Stimulated activated memory B cell treated with anti-CD40 and anti-IgM and Interleukin-4, amounts not matched to agents 10 μg/mL and 1 μg/mL and 100 μg/mL, for 72 hours (primary cell): ENCODE measurements around the gene CCDC82.
"Not testable (repeated sequence)": the region's sequence is repeated elsewhere in the genome, so short reads cannot be mapped to it uniquely, and the experiment has no call there.

ENCODE experiments used
- ATAC-seq: fragments of 150-1000 bp; cut with Tn5 transposase; 2 replicates; pipeline ENCODE4 v1.10.0; 2021
- H3K27ac Mint-ChIP-seq: one replicate; pipeline ENCODE4 v1.8.0; 2022; ENCODE audit warnings: mild to moderate bottlenecking, mixed read lengths
- H3K27me3 Mint-ChIP-seq: one replicate; pipeline ENCODE4 v1.8.0; 2022; ENCODE audit warnings: mixed read lengths
- H3K36me3 Mint-ChIP-seq: one replicate; pipeline ENCODE4 v1.8.0; 2022; ENCODE audit warnings: mixed read lengths
- H3K4me1 Mint-ChIP-seq: one replicate; pipeline ENCODE4 v1.8.0; 2022; ENCODE audit warnings: mixed read lengths
- H3K4me3 Mint-ChIP-seq: one replicate; pipeline ENCODE4 v1.8.0; 2022; ENCODE audit warnings: mild to moderate bottlenecking, moderate library complexity, mixed read lengths
- H3K9me3 Mint-ChIP-seq: one replicate; pipeline ENCODE4 v1.8.0; 2022; ENCODE audit warnings: mixed read lengths

Gene CCDC82

GRCh38 chr11:96389720-96390487 is at the start of gene CCDC82, which contains the start of gene JRKL:
CCDC82 (minus strand) TSS chr11:96389912; CDS start chr11:96384747, 5,165 bp downstream.
JRKL (plus strand) TSS chr11:96390013; CDS start chr11:96390650, 637 bp downstream.
- H3K4me1 Mint-ChIP-seq: peaks cover 47% of the 10 kb centered on the region
- H3K27me3 Mint-ChIP-seq: no peaks in the 10 kb centered on the region
- ATAC-seq: peak; percentile 99
- peak within 1 kb of the TSS; percentile 94 for H3K4me3 Mint-ChIP-seq
- H3K9me3 Mint-ChIP-seq: no peaks in the 10 kb centered on the region
- H3K36me3 Mint-ChIP-seq: peaks cover 20% of the 10 kb centered on the region
- H3K27ac Mint-ChIP-seq: peak within 1 kb of the TSS; percentile 86

GRCh38 chr11:96432654-96433053 is 42.9 kb upstream of the CCDC82 start:
- H3K27me3 Mint-ChIP-seq: peaks cover 35% of the 10 kb centered on the region
- not testable (repeated sequence) for H3K9me3 Mint-ChIP-seq, H3K27ac Mint-ChIP-seq, H3K4me3 Mint-ChIP-seq, H3K4me1 Mint-ChIP-seq, H3K36me3 Mint-ChIP-seq, ATAC-seq

- H3K9me3 Mint-ChIP-seq: peaks cover 6% of the 10 kb centered on the region
- H3K36me3 Mint-ChIP-seq: no peaks in the 10 kb centered on the region
- H3K4me3 Mint-ChIP-seq: no peak overlapping the region
- peaks cover 35% of the 10 kb centered on the region for H3K27me3 Mint-ChIP-seq
- no peak for ATAC-seq
- peaks cover 4% of the 10 kb centered on the region for H3K4me1 Mint-ChIP-seq
- no peak overlapping the region for H3K27ac Mint-ChIP-seq
Observed at GRCh38 chr11:96430668-96431067, 41.0 kb upstream of the CCDC82 start.

- H3K4me1 Mint-ChIP-seq: peaks cover 4% of the 10 kb centered on the region
- H3K36me3 Mint-ChIP-seq: no peaks in the 10 kb centered on the region
- H3K27ac Mint-ChIP-seq: no peak overlapping the region
- no peak overlapping the region for H3K4me3 Mint-ChIP-seq
- H3K9me3 Mint-ChIP-seq: no peaks in the 10 kb centered on the region
- peaks cover 47% of the 10 kb centered on the region for H3K27me3 Mint-ChIP-seq
- ATAC-seq: no peak
Observed at GRCh38 chr11:96424693-96425092, 35.0 kb upstream of the CCDC82 start.

DNA sequence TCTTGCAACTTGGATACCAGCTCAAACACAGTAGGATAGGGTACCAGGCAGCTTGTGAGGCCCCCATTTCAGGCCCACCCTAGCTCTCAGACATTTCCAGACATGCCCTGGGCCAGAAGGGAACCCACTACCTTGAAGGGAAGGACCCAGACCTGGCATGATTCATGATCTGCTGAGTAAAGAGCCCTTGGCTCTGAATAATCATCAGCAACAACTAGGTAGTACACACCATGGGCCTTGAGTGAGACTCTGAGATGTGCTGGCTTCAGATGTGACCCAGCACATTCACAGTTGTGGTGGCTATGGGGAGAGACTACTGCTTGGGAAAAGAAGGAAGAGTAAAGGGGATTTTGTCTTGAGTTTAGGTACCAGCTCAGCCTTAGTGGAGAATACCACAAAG is 23.7 kb upstream of the CCDC82 start:
- H3K27me3 Mint-ChIP-seq: peaks cover 34% of the 10 kb centered on the region

GRCh38 chr11:96412761-96413381 is 23.2 kb upstream of the CCDC82 start:
- Mint-ChIP-seq H3K4me3 (no peak overlapping the region), H3K4me1 (no peaks in the 10 kb centered on the region), H3K36me3 (no peaks in the 10 kb centered on the region), H3K27me3 (peaks cover 32% of the 10 kb centered on the region), H3K9me3 (no peaks in the 10 kb centered on the region), H3K27ac (no peak overlapping the region)
- ATAC-seq: no peak

More for the DNA sequence above, 23.7 kb upstream of the CCDC82 start:
- Mint-ChIP-seq H3K27ac (no peak overlapping the region), H3K9me3 (no peaks in the 10 kb centered on the region), H3K36me3 (no peaks in the 10 kb centered on the region), H3K4me1 (no peaks in the 10 kb centered on the region), H3K4me3 (no peak overlapping the region)
- no peak for ATAC-seq

GRCh38 chr11:96411412-96411811 is 21.7 kb upstream of the CCDC82 start:
- H3K4me3 Mint-ChIP-seq: peak overlapping the region; percentile 34
- H3K27me3 Mint-ChIP-seq: peaks cover 19% of the 10 kb centered on the region
- not testable (repeated sequence) for H3K9me3 Mint-ChIP-seq, H3K36me3 Mint-ChIP-seq, H3K4me1 Mint-ChIP-seq, ATAC-seq, H3K27ac Mint-ChIP-seq

DNA sequence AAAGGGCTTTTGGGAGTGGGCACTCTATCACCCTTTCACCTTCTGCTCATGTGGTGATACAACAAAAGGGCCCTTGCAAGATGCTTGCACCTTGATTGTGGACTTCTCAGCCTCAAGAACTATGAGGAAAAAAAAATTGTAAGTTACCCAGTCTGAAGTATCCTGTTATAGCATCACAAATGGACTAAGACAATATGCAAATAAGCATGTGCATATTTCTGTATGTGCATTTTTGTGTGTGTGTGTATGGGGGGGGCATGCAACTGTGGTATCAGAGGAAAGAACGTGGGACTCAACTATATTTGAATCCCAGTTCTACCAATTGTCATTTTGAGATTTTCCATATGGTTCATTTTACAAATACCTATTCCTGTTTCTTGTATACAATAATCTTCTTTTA is 11.0 kb upstream of the CCDC82 start:
- ATAC-seq: no peak
- H3K36me3 Mint-ChIP-seq: no peaks in the 10 kb centered on the region
- no peak overlapping the region for H3K4me3 Mint-ChIP-seq
- no peaks in the 10 kb centered on the region for H3K4me1 Mint-ChIP-seq
- no peak overlapping the region for H3K27ac Mint-ChIP-seq
- H3K9me3 Mint-ChIP-seq: no peaks in the 10 kb centered on the region
- H3K27me3 Mint-ChIP-seq: no peaks in the 10 kb centered on the region

DNA sequence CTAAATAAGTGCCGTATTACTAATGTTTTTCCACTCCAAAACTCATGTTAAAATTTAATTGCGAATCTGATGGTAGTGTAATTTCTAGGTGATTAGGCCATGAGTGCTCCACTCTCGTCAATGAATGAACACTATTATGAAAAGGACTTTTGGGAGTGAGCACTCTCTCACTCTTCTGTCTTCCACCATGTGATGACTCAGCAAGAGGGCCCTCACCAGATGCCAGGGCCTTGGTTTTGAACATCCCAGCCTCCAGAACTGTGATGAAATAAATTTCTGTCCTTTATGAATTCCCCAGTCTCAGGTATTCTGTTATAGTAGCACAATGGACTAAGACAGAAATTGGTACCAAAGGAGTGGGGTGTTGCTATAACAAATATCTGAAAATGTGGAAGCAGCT is 8.2 kb upstream of the CCDC82 start:
- no peak overlapping the region for H3K27ac Mint-ChIP-seq

DNA sequence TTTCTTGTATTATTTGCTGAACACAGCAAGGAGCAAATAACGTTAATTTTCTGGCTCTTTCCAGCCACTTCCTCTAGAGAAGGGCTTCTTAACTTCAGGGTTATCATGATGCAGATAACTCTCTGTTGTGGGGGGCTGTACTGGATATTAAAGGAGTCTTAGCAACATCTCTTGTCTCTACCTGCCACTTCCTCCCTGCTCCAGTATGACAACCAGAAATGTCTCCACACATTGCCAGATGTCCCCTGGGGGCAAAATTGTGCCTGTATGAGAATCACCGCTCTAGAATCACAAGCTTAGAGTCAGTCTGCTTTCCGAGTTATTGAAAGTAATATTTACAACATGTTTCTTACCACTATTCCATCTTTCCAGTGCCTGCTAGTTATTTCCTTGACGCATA is 6.9 kb upstream of the CCDC82 start:
- Mint-ChIP-seq H3K36me3 (peaks cover 3% of the 10 kb centered on the region), H3K9me3 (no peaks in the 10 kb centered on the region), H3K27ac (no peak overlapping the region), H3K4me1 (peaks cover 4% of the 10 kb centered on the region), H3K27me3 (no peaks in the 10 kb centered on the region), H3K4me3 (no peak overlapping the region)
- no peak for ATAC-seq

More for the DNA sequence above, 8.2 kb upstream of the CCDC82 start:
- Mint-ChIP-seq H3K4me3 (no peak overlapping the region), H3K36me3 (no peaks in the 10 kb centered on the region), H3K4me1 (no peaks in the 10 kb centered on the region), H3K27me3 (no peaks in the 10 kb centered on the region), H3K9me3 (no peaks in the 10 kb centered on the region)
- no peak for ATAC-seq

GRCh38 chr11:96394773-96395172 is 5.1 kb upstream of the CCDC82 start:
- no peak overlapping the region for H3K27ac Mint-ChIP-seq
- ATAC-seq: no peak
- no peaks in the 10 kb centered on the region for H3K27me3 Mint-ChIP-seq
- peaks cover 19% of the 10 kb centered on the region for H3K4me1 Mint-ChIP-seq
- no peaks in the 10 kb centered on the region for H3K9me3 Mint-ChIP-seq
- peaks cover 15% of the 10 kb centered on the region for H3K36me3 Mint-ChIP-seq
- H3K4me3 Mint-ChIP-seq: no peak overlapping the region

GRCh38 chr11:96393753-96394348 is 4.1 kb upstream of the CCDC82 start:
- H3K4me1 Mint-ChIP-seq: peaks cover 23% of the 10 kb centered on the region
- no peak for ATAC-seq
- no peak overlapping the region for H3K27ac Mint-ChIP-seq
- H3K4me3 Mint-ChIP-seq: no peak overlapping the region
- no peaks in the 10 kb centered on the region for H3K27me3 Mint-ChIP-seq
- H3K36me3 Mint-ChIP-seq: peaks cover 15% of the 10 kb centered on the region
- no peaks in the 10 kb centered on the region for H3K9me3 Mint-ChIP-seq

- Mint-ChIP-seq H3K36me3 (peaks cover 15% of the 10 kb centered on the region), H3K27ac (no peak overlapping the region), H3K4me3 (no peak overlapping the region), H3K27me3 (no peaks in the 10 kb centered on the region), H3K9me3 (no peaks in the 10 kb centered on the region), H3K4me1 (peaks cover 41% of the 10 kb centered on the region)
- ATAC-seq: no peak
Observed at GRCh38 chr11:96391698-96392307, 2.1 kb upstream of the CCDC82 start.

DNA sequence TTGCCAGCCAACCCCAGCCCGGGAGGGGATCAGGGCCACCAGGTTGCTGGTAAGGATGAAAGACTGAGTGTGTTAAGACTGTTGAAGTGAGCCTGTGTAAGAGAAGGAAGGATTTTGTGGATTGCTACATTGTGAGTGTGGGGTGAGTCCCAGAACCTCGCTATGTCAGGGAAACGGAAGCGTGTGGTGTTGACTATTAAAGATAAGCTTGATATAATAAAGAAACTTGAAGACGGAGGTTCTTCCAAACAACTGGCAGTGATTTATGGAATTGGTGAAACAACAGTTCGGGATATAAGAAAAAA is 728 bp upstream of the CCDC82 start:
- Mint-ChIP-seq H3K4me3 (peak overlapping the region; percentile 94), H3K9me3 (no peaks in the 10 kb centered on the region), H3K27me3 (no peaks in the 10 kb centered on the region), H3K27ac (peak overlapping the region; percentile 86), H3K4me1 (peaks cover 42% of the 10 kb centered on the region), H3K36me3 (peaks cover 15% of the 10 kb centered on the region)
- ATAC-seq: no peak

GRCh38 chr11:96388891-96389719 is 607 bp downstream of the CCDC82 start:
- peak overlapping the region; percentile 94 for H3K4me3 Mint-ChIP-seq
- peak; percentile 75 for ATAC-seq
- H3K9me3 Mint-ChIP-seq: no peaks in the 10 kb centered on the region
- H3K36me3 Mint-ChIP-seq: peaks cover 26% of the 10 kb centered on the region
- no peaks in the 10 kb centered on the region for H3K27me3 Mint-ChIP-seq
- H3K27ac Mint-ChIP-seq: peak overlapping the region; percentile 86
- peaks cover 47% of the 10 kb centered on the region for H3K4me1 Mint-ChIP-seq
